ENCODE data around the gene CANX. TPM values are rescaled to one million over a fixed set of nuclear protein-coding genes. Genes with fewer than 3 reads are reported as not detected.
"Not testable (repeated sequence)": the region's sequence is repeated elsewhere in the genome, so short reads cannot be mapped to it uniquely, and the experiment has no call there.

Gene CANX
- total RNA-seq, 2 experiments from 2014 or later, result 273 to 457 TPM

- H3K9me3 Mint-ChIP-seq (ENCODE audit: low read depth), result no peaks in the 10 kb centered on the region
- ATAC-seq, result no peak
- DNase-seq, result no peak
- no peaks in the 10 kb centered on the region for H3K27me3 Mint-ChIP-seq
- peaks cover 18% of the 10 kb centered on the region for H3K36me3 Mint-ChIP-seq
- CTCF ChIA-PET, result interaction anchor here (1.5 to 3.6 kb wide), 4 partner anchors 10 to 52 kb away, joined by 3 to 20 read pairs (median 8); partner anchors contain the start of gene MAML1
- H3K4me1 Mint-ChIP-seq, result peaks cover 35% of the 10 kb centered on the region
- peak within 1 kb of the TSS; percentile 58 for H3K27ac Mint-ChIP-seq
- peak within 1 kb of the TSS; percentile 100 for H3K4me3 Mint-ChIP-seq
These were observed 17.9 kb upstream of the CANX start, which contains the start of gene CBY3 for GRCh38 chr5:179680780-179681401. Gene CBY3 (minus strand): TSS chr5:179681034. CDS start chr5:179680918, 116 bp downstream.

- not testable (repeated sequence) for H3K4me1 Mint-ChIP-seq; H3K4me3 Mint-ChIP-seq; DNase-seq; H3K27me3 Mint-ChIP-seq; H3K27ac Mint-ChIP-seq; ATAC-seq; H3K9me3 Mint-ChIP-seq (ENCODE audit: low read depth); H3K36me3 Mint-ChIP-seq
- CTCF ChIA-PET, result interaction anchor here (1.7 kb wide), 1 partner anchor 601 kb away, joined by 3 read pairs; no protein-coding TSS in a partner anchor
These were observed 9.6 kb upstream of the CANX start for GRCh38 chr5:179689212-179689611.

GRCh38 chr5:179694561-179694960 lies 4.2 kb upstream of the CANX start:
- Mint-ChIP-seq H3K4me3 (no peak overlapping the region), H3K27ac (no peak overlapping the region), H3K9me3 (ENCODE audit: low read depth) (no peaks in the 10 kb centered on the region), H3K4me1 (peaks cover 13% of the 10 kb centered on the region), H3K36me3 (peaks cover 8% of the 10 kb centered on the region), H3K27me3 (no peaks in the 10 kb centered on the region)
- no peak for DNase-seq
- no peak for ATAC-seq
- CTCF ChIA-PET, result interaction anchor here (0.7 kb wide), 1 partner anchor 15 kb away, joined by 3 read pairs; no protein-coding TSS in a partner anchor

DNA sequence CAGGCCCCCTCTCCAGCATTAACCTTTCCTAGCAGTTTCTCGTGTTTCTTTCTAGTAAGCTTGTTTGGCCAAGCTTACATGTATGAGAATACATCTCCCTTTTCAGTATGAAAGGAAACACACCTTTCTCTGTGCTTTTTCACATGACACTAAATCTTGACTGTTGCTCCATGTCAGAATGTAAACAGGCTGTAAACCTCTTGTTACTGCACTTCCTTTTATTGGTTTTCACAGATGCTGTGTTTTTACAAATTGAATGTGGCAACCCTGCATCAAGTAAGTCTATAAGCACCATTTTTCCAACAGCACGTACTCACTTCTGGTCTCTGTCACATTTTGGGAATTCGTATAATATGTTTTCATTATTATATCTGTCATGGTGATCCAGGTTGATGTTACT lies 2.2 kb upstream of the CANX start:
- peaks cover 28% of the 10 kb centered on the region for H3K4me1 Mint-ChIP-seq
- ATAC-seq (no peak), DNase-seq (no peak)
- H3K27ac Mint-ChIP-seq, result peak overlapping the region; percentile 53
- no peaks in the 10 kb centered on the region for H3K27me3 Mint-ChIP-seq
- CTCF ChIA-PET, result interaction anchor here (0.7 to 1.7 kb wide), 4 partner anchors 18 to 73 kb away, joined by 3 to 11 read pairs (median 5); partner anchors contain the start of gene HNRNPH1
- H3K36me3 Mint-ChIP-seq, result peaks cover 20% of the 10 kb centered on the region
- no peaks in the 10 kb centered on the region for H3K9me3 Mint-ChIP-seq (ENCODE audit: low read depth)
- no peak overlapping the region for H3K4me3 Mint-ChIP-seq

DNA sequence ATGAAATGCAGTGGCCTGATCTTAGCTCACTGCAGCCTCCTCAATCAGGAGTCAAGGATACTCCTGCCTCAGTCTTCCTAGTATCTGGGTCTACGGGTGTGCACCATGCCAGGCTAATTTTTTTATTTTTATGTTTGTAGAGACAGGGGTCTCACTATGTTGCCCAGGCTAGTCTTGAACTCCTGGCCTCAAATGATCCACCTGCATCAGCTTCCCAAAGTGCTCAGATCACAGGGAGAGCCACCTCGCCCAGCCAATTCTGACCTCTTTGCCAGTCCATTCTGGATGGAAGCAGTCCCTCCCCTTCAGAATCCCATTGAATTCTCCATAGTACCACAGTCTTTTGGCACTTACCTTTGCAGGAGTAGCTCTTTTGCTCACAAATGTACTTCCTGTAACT lies 1.7 kb upstream of the CANX start:
- Mint-ChIP-seq H3K36me3 (peaks cover 23% of the 10 kb centered on the region), H3K9me3 (ENCODE audit: low read depth) (no peaks in the 10 kb centered on the region), H3K4me3 (peak overlapping the region; percentile 46), H3K27ac (peak overlapping the region; percentile 99), H3K4me1 (peaks cover 30% of the 10 kb centered on the region), H3K27me3 (no peaks in the 10 kb centered on the region)
- DNase-seq, result no peak
- CTCF ChIA-PET, result interaction anchor here (0.7 to 1.7 kb wide), 7 partner anchors 18 to 393 kb away, joined by 3 to 11 read pairs (median 3); partner anchors contain the start of gene HNRNPH1
- ATAC-seq, result no peak

- H3K4me1 Mint-ChIP-seq, result peaks cover 35% of the 10 kb centered on the region
These were observed 1.2 kb upstream of the CANX start for GRCh38 chr5:179697543-179697942.

DNA sequence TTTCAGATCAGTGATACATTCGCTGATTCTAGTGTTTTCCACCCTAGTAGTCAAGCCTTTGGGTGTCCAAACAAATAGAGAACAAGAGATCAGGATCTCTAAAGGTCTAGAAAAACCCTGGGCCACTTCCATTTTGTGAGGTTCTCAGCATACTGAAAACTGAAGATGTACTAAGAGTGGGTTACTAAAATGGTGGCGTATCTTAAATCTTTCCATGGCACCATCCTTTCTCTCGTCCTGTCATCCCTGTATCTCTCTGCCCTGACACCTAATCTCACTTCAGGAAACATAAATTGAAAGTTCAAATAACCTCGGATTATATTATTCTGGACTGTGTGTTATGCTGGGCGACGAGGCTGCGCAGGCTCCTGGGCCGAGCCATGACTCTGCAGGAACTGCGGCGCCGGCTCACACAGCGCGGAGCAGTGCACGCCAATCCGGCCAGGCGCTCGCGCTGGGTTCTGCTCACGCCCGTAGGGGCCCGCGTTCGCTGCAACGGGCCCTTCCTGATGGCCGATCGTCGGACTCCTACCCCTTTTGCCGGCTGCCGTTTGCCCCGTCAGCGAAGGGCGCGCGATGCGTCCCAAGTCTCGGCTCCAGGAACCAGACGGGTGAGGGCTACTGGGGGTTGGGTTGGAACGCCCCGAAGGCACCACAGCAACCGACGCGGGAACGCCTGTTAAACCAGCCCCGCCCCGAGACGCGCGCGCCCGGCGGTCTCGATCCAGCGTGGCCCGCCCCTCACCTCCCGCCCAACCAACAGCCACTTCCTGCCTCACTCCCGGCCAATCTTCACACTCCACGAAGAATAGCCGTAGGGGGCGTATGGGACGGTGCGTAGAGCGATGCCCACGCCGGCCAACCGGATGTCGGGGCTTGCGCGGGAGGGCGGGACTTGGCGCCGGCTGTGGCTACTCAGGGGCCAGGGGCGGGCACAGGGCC lies 503 bp upstream of the CANX start:
- peak; percentile 91 for ATAC-seq
- DNase-seq, result peak; percentile 99
- peak overlapping the region; percentile 93 for H3K4me3 Mint-ChIP-seq
- peaks cover 30% of the 10 kb centered on the region for H3K36me3 Mint-ChIP-seq
- CTCF ChIA-PET, result interaction anchor here (0.6 to 1.1 kb wide), 4 partner anchors 19 to 392 kb away, joined by 3 read pairs; no protein-coding TSS in a partner anchor
- H3K27me3 Mint-ChIP-seq, result no peaks in the 10 kb centered on the region
- H3K4me1 Mint-ChIP-seq, result peaks cover 36% of the 10 kb centered on the region
- H3K27ac Mint-ChIP-seq, result peak overlapping the region; percentile 99
- no peaks in the 10 kb centered on the region for H3K9me3 Mint-ChIP-seq (ENCODE audit: low read depth)

More at GRCh38 chr5:179697543-179697942, 1.2 kb upstream of the CANX start:
- Mint-ChIP-seq H3K36me3 (peaks cover 27% of the 10 kb centered on the region), H3K27ac (peak overlapping the region; percentile 99), H3K4me3 (peak overlapping the region; percentile 93)
- not testable (repeated sequence) for DNase-seq; ATAC-seq; H3K9me3 Mint-ChIP-seq (ENCODE audit: low read depth); H3K27me3 Mint-ChIP-seq
- CTCF ChIA-PET, result interaction anchor here (0.6 to 1.7 kb wide), 7 partner anchors 19 to 393 kb away, joined by 3 to 11 read pairs (median 3); partner anchors contain the start of gene HNRNPH1

DNA sequence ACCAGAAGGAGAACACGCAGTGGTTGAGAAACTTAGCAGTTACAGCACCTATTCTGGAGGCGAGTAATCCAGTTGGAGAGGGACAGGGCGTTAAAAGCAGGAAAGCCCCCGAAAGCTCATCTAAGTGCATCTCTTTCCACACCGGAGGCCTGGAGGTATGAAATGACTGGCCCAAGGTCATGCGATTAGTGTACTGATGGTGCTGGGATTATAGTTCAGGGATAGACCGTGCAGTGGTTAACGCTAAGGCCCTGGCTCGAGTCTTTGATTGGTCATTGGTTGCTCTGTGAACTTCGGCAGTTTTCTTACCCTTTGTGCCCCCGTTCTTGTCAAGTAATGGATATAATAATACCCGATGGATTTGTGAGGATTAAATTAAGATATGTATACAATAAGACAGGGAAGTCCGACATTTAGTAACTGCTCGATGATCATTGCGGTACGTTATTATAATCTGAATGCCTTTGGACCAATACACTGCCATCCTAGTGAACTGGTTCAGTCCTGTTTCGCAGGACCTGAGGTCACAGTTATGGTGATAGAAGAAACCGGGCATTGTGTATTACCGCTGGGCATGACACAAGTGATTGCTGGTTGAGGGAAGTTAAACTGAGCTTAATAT lies 960 bp downstream of the CANX start:
- ATAC-seq, result peak; percentile 5
- peaks cover 45% of the 10 kb centered on the region for H3K4me1 Mint-ChIP-seq
- H3K36me3 Mint-ChIP-seq, result peaks cover 39% of the 10 kb centered on the region
- H3K9me3 Mint-ChIP-seq (ENCODE audit: low read depth), result no peaks in the 10 kb centered on the region
- peak; percentile 77 for DNase-seq
- peak overlapping the region; percentile 93 for H3K4me3 Mint-ChIP-seq
- CTCF ChIA-PET, result interaction anchor here (1.4 to 1.7 kb wide), 2 partner anchors 32 to 77 kb away, joined by 4 to 6 read pairs; partner anchors contain the start of genes HNRNPH1 and MAML1
- no peaks in the 10 kb centered on the region for H3K27me3 Mint-ChIP-seq
- peak overlapping the region; percentile 99 for H3K27ac Mint-ChIP-seq

DNA sequence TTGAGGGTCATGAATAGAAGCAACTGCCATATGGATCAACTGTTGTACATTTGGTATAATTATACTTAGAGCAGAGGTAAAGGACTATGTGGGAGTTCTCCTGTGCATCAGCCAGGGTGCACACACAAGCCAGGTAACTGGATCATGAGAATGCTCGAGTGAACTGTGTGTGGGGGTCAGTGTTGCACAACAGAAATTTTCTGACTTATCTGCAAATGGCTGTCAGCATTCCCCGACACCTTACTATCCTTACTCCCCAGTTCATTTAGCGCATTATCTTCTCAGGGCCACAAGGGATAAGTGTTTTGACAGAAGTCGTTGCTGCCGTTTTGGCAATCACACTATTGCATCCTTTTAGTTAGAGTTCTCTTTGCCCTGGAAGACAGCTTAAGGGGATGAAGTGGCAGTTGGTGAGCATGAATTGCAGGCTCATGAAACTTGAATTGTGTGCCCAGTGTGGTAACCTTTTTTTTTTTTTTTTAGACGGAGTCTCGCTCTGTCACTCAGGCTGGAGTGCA lies 1.7 kb downstream of the CANX start:
- H3K36me3 Mint-ChIP-seq, result peaks cover 42% of the 10 kb centered on the region

GRCh38 chr5:179716286-179716685 lies 17.5 kb downstream of the CANX start:
- Mint-ChIP-seq H3K4me3 (no peak overlapping the region), H3K27me3 (no peaks in the 10 kb centered on the region), H3K9me3 (ENCODE audit: low read depth) (no peaks in the 10 kb centered on the region), H3K36me3 (peaks cover 52% of the 10 kb centered on the region), H3K4me1 (peaks cover 10% of the 10 kb centered on the region), H3K27ac (no peak overlapping the region)
- CTCF ChIA-PET, result interaction anchor here (1.2 kb wide), 1 partner anchor 11 kb away, joined by 3 read pairs; no protein-coding TSS in a partner anchor
- DNase-seq (no peak), ATAC-seq (no peak)

More for the DNA sequence above, 1.7 kb downstream of the CANX start:
- Mint-ChIP-seq H3K27ac (peak overlapping the region; percentile 99), H3K9me3 (ENCODE audit: low read depth) (no peaks in the 10 kb centered on the region), H3K4me1 (peaks cover 49% of the 10 kb centered on the region), H3K4me3 (peak overlapping the region; percentile 93), H3K27me3 (no peaks in the 10 kb centered on the region)
- DNase-seq (no peak), ATAC-seq (no peak)
- CTCF ChIA-PET, result interaction anchor here (0.7 to 1.7 kb wide), 4 partner anchors 22 to 427 kb away, joined by 3 to 6 read pairs (median 4); partner anchors contain the start of genes HNRNPH1 and MAML1

GRCh38 chr5:179720222-179720621 lies 21.5 kb downstream of the CANX start:
- H3K27me3 Mint-ChIP-seq, result no peaks in the 10 kb centered on the region
- no peak for ATAC-seq
- H3K9me3 Mint-ChIP-seq (ENCODE audit: low read depth), result no peaks in the 10 kb centered on the region

GRCh38 chr5:179724163-179724562 lies 25.4 kb downstream of the CANX start:
- Mint-ChIP-seq H3K27me3 (no peaks in the 10 kb centered on the region), H3K36me3 (peaks cover 55% of the 10 kb centered on the region), H3K4me3 (no peak overlapping the region), H3K9me3 (ENCODE audit: low read depth) (no peaks in the 10 kb centered on the region), H3K27ac (no peak overlapping the region), H3K4me1 (peaks cover 3% of the 10 kb centered on the region)
- CTCF ChIA-PET, result no interaction called here
- ATAC-seq, result no peak
- no peak for DNase-seq

More at GRCh38 chr5:179720222-179720621, 21.5 kb downstream of the CANX start:
- no peak overlapping the region for H3K4me3 Mint-ChIP-seq
- H3K27ac Mint-ChIP-seq, result no peak overlapping the region
- H3K36me3 Mint-ChIP-seq, result peaks cover 67% of the 10 kb centered on the region
- CTCF ChIA-PET, result interaction anchor here (0.9 kb wide), 1 partner anchor 19 kb away, joined by 3 read pairs; no protein-coding TSS in a partner anchor
- DNase-seq, result no peak
- H3K4me1 Mint-ChIP-seq, result peaks cover 13% of the 10 kb centered on the region

Measured in activated CD8-positive, alpha-beta memory T cell treated with anti-CD3 and anti-CD28 coated beads, Interleukin-2, amount 10 ng/mL, durations not matched to agents 7 days and 5 days (primary cell).